Fibroblast of mammary gland (primary cell): ENCODE data around the gene NRP2.

Experiments
- DNase-seq: peaks from one replicate; pipeline ENCODE4 v3.0.0-alpha.2; 2010; ENCODE audit warnings: low read depth
- H3K4me3 ChIP-seq: 2 replicates; pipeline ENCODE4 v1.5.1; 2011; ENCODE audit warnings: low read depth, mild to moderate bottlenecking, low read length, moderate library complexity; ENCODE audit not compliant: control insufficient read depth
- CTCF ChIP-seq: conservative IDR thresholded peaks from 2 replicates; pipeline ENCODE4 v1.5.1; 2011; ENCODE audit warnings: low read depth, low read length, inconsistent platforms; ENCODE audit not compliant: control insufficient read depth, insufficient read depth

NRP2 gene

GRCh38 chr2:205802941-205803340 lies 120.6 kb downstream of the NRP2 start:
- TF ChIP-seq CTCF, result no peak
- H3K4me3 ChIP-seq, result no peak overlapping the region
- no peak for DNase-seq

- no peak for TF ChIP-seq CTCF
- H3K4me3 ChIP-seq, result no peak overlapping the region
- no peak for DNase-seq
Observed at GRCh38 chr2:205803500-205803899, 121.2 kb downstream of the NRP2 start.

- no peak for TF ChIP-seq CTCF
- no peak overlapping the region for H3K4me3 ChIP-seq
- DNase-seq, result no peak
Observed at GRCh38 chr2:205805136-205805535, 122.8 kb downstream of the NRP2 start.

- TF ChIP-seq CTCF, result no peak
- no peak overlapping the region for H3K4me3 ChIP-seq
- DNase-seq, result no peak
Observed at GRCh38 chr2:205806143-205806905, 124.0 kb downstream of the NRP2 start.

- H3K4me3 ChIP-seq, result no peak overlapping the region
- DNase-seq, result no peak
- TF ChIP-seq CTCF, result no peak
Observed at GRCh38 chr2:205807229-205807628, 124.9 kb downstream of the NRP2 start.

- TF ChIP-seq CTCF, result no peak
- no peak for DNase-seq
- H3K4me3 ChIP-seq, result no peak overlapping the region
Observed at GRCh38 chr2:205807758-205808157, 125.5 kb downstream of the NRP2 start.
